Right lobe of liver (tissue), 6 donors: ENCODE measurements around the gene PPCS. TPM values are rescaled to one million over a fixed set of nuclear protein-coding genes. Genes with fewer than 3 reads are reported as not detected.

Experiments used
- ATAC-seq, 4 donors: fragments of 200-7000 bp; cut with Tn5 transposase; one replicate each; pipeline ENCODE4 v1.9.1; 2020; ENCODE audit warnings: mild to moderate bottlenecking in 4 of 4, moderate library complexity in 4 of 4
- DNase-seq, 3 donors: peaks; one replicate each; pipeline ENCODE4 v3.0.0-alpha.2; 2020
- H3K27ac ChIP-seq, 3 donors: fragments of 200-600 bp; one replicate each; pipeline ENCODE4 v1.8.0; 2022
- H3K27me3 ChIP-seq, 2 donors: fragments of 200-600 bp; one replicate each; pipeline ENCODE4 v1.8.0; 2022
- H3K36me3 ChIP-seq, 4 donors: fragments of 200-600 bp; sonication (generic) in 1 of 4; one replicate each; pipeline versions ENCODE4 v1.5.1 to v1.8.0; 2017 to 2022; ENCODE audit warnings: control low read depth in 1 of 4
- H3K4me1 ChIP-seq, 4 donors: fragments of 200-600 bp; sonication (generic) in 1 of 4; one replicate each; pipeline versions ENCODE4 v1.5.1 to v1.8.0; 2017 to 2022; ENCODE audit warnings: control low read depth in 1 of 4
- H3K4me3 ChIP-seq, 3 donors: fragments of 200-600 bp; one replicate each; pipeline ENCODE4 v1.8.0; 2022
- H3K9me3 ChIP-seq, 4 donors: fragments of 200-600 bp; sonication (generic) in 1 of 4; one replicate each; pipeline versions ENCODE4 v1.5.1 to v1.8.0; 2017 to 2022; ENCODE audit warnings: control low read depth in 1 of 4
- POLR2A ChIP-seq: fragments of 450-650 bp; IDR thresholded peaks from one replicate; pipeline ENCODE4 v1.6.1; 2017; ENCODE audit warnings: antibody characterized with exemption, mild to moderate bottlenecking
- WGBS: methylation state at CpG from one replicate; pipeline ENCODE4 v1.1.6; 2018; ENCODE audit warnings: low coverage, low lambda C conversion rate; ENCODE audit not compliant: insufficient coverage; ENCODE audit errors: missing lambda C conversion rate; 5-methylcytosine and 5-hydroxymethylcytosine counted together
- intact Hi-C, 2 donors: fragments of 100-400 bp; cut with DNase I; formaldehyde crosslinking; loops; one replicate each; pipeline versions ENCODE4 v1.11.2 to v1.14.1; 2022
- total RNA-seq, 6 experiments: library from RNA; depleted of rRNA in 2 of 6; stranded (reverse); fragments of >200 nt in 2 of 6; fragmentation: NEBNext Ultra II Directional in 3 of 6; extraction: Animal tissue kit (Norgen Biotek cat#: 25700) in 3 of 6; gene quantifications; one replicate each; pipeline versions ENCODE4 v1.1.0 to v1.2.4, GENCODE V29; 2016 to 2023
- TF ChIP-seq, protein P1 (sequence below), 4 donors: fragments of 200-600 bp in 3 of 4; fragments of 450-650 bp in 1 of 4; IDR thresholded peaks; one replicate each; pipeline versions ENCODE4 v1.5.1 to v1.8.0; 2016 to 2022; ENCODE audit warnings: antibody characterized with exemption in 4 of 4, mild to moderate bottlenecking in 2 of 4
- donor health status: DM: no; HTN: yes; CAD: no.
- donor health status: DM: no; HTN: no; CAD: no.
- donor health status: DM: no; HTN: no; CAD: no.
- donor health status: DM: no; HTN: yes; CAD: no.
- donor health status: DM: no; HTN: yes; CAD: no.

Gene PPCS
- total RNA-seq, 6 experiments from 2014 or later: 36.3 to 44.1 (median 42.7) TPM

DNA sequence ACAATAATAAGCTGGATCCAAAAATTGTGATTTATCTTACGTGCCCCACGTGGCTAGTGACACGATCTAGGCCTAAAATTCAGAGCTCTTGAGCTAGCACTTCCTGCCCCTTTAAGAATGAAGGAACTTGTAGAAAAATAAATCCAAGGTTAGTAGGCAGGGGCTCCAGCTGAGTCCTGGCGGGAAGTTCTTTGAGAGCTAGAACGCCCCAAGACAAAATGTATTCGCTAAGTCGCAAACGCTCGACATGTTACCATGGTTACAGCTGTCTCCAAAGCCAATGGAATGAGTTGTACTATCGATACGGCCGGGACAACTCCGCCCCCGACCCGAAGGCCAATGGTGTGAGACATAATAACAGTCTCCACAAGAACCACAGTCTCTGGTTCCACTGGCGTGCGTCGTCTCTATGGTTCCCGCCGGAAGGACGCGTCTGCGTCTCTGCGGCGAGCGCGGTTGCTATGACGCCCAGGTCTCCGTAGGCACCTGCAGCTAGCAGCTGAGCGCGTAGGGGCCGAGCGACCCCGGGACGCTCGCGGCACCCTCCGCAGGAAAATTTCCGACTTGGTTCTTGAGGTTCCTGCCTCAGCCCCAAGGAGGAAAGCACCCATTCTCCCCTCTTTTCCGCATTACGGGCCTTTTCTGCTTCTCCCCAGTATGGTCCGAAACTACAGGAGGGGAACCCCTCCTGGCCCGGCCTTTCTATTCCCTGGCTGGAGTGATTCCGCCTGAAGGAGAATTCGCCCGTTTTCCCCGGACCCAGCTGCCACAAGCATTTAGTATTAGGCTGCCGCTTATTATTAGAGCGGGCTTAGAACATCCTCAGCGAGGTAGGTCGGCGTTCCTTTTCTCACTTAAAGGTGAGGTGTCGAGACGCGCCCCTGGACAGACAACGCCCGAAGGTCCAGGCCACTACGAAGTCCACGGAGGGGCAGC is 6.8 kb downstream of the PPCS start, which contains the start of gene CCDC30:
Gene CCDC30 (plus strand): TSS at position 459 of the 936 bp plus-strand sequence. CDS start 17,266 bp downstream, outside the sequence.
- Histone ChIP-seq H3K4me1 (peaks cover 0 to 6% (median 0%) of the 10 kb centered on the region in 4 donors), H3K36me3 (peaks cover 0 to 27% (median 1%) of the 10 kb centered on the region in 4 donors), H3K27me3 (no peaks in the 10 kb centered on the region), H3K27ac (no peak within 1 kb of the TSS), H3K4me3 (peak within 1 kb of the TSS; percentile 59 to 71 (median 70)), H3K9me3 (no peaks in the 10 kb centered on the region)
- DNase-seq (peak; percentile 95 to 98 (median 97)), ATAC-seq (peak; percentile 100)
- TF ChIP-seq, protein P1, sequence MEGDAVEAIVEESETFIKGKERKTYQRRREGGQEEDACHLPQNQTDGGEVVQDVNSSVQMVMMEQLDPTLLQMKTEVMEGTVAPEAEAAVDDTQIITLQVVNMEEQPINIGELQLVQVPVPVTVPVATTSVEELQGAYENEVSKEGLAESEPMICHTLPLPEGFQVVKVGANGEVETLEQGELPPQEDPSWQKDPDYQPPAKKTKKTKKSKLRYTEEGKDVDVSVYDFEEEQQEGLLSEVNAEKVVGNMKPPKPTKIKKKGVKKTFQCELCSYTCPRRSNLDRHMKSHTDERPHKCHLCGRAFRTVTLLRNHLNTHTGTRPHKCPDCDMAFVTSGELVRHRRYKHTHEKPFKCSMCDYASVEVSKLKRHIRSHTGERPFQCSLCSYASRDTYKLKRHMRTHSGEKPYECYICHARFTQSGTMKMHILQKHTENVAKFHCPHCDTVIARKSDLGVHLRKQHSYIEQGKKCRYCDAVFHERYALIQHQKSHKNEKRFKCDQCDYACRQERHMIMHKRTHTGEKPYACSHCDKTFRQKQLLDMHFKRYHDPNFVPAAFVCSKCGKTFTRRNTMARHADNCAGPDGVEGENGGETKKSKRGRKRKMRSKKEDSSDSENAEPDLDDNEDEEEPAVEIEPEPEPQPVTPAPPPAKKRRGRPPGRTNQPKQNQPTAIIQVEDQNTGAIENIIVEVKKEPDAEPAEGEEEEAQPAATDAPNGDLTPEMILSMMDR (IDR thresholded peaks at IDR 0.05): no peak
- WGBS: 2% methylated on average over 22 of the region's 59 CpGs
- intact Hi-C loops: no loop called here

DNA sequence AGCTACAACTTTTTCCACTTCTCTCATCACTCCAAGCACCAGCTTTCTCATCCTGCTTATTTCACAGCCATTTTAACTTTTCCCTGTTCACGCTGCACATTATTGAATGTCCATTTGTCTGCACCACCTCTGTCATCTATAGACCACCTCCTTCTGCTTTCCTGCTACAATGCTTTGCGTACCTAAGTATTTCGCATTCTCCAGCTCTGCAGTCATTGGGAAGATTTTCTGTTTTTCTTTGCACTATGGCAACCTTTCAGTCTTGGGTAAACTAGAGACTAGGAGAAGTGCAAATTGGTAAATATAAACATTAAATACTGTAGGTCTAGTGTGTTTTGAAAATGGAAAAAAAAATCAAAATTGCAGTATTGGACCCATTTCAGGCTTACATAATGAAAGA is 7.6 kb downstream of the PPCS start:
- TF ChIP-seq, protein P1 (IDR thresholded peaks at IDR 0.05): no peak
- TF ChIP-seq POLR2A: no peak
- no peaks in the 10 kb centered on the region for H3K9me3 ChIP-seq
- 81% methylated on average over 3 of the region's 3 CpGs for WGBS
- intact Hi-C loops: no loop called here
- no peaks in the 10 kb centered on the region for H3K27me3 ChIP-seq
- H3K4me1 ChIP-seq: peaks cover 0 to 6% (median 0%) of the 10 kb centered on the region in 4 donors
- peak overlapping the region in 1 of 3 donors; percentile 71 for H3K4me3 ChIP-seq
- DNase-seq: no peak
- ATAC-seq: no peak
- H3K27ac ChIP-seq: no peak overlapping the region
- peaks cover 0 to 20% (median 0%) of the 10 kb centered on the region in 4 donors for H3K36me3 ChIP-seq

- intact Hi-C loops: no loop called here
- no peak overlapping the region for H3K27ac ChIP-seq
These were observed 9.7 kb downstream of the PPCS start for GRCh38 chr1:42466030-42466429.

GRCh38 chr1:42469727-42470126 is 13.4 kb downstream of the PPCS start:
- no peaks in the 10 kb centered on the region for H3K9me3 ChIP-seq
- H3K27ac ChIP-seq: no peak overlapping the region
- no peaks in the 10 kb centered on the region for H3K36me3 ChIP-seq
- ATAC-seq (no peak), DNase-seq (no peak)
- no peaks in the 10 kb centered on the region for H3K4me1 ChIP-seq
- intact Hi-C loops: no loop called here
- 70% methylated on average over 2 of the region's 2 CpGs for WGBS
- no peaks in the 10 kb centered on the region for H3K27me3 ChIP-seq
- H3K4me3 ChIP-seq: no peak overlapping the region
- TF ChIP-seq POLR2A: no peak
- TF ChIP-seq, protein P1 (IDR thresholded peaks at IDR 0.05): no peak

More at GRCh38 chr1:42466030-42466429, 9.7 kb downstream of the PPCS start:
- ATAC-seq (no peak), DNase-seq (no peak)
- TF ChIP-seq POLR2A: no peak
- TF ChIP-seq, protein P1 (IDR thresholded peaks at IDR 0.05): no peak
- Histone ChIP-seq H3K4me1 (peaks cover 0 to 6% (median 0%) of the 10 kb centered on the region in 4 donors), H3K36me3 (no peaks in the 10 kb centered on the region), H3K4me3 (no peak overlapping the region), H3K9me3 (no peaks in the 10 kb centered on the region), H3K27me3 (no peaks in the 10 kb centered on the region)
- WGBS: 53% methylated on average over 2 of the region's 2 CpGs
